ENCODE data around the gene SMIM3.

The SMIM3 gene

DNA sequence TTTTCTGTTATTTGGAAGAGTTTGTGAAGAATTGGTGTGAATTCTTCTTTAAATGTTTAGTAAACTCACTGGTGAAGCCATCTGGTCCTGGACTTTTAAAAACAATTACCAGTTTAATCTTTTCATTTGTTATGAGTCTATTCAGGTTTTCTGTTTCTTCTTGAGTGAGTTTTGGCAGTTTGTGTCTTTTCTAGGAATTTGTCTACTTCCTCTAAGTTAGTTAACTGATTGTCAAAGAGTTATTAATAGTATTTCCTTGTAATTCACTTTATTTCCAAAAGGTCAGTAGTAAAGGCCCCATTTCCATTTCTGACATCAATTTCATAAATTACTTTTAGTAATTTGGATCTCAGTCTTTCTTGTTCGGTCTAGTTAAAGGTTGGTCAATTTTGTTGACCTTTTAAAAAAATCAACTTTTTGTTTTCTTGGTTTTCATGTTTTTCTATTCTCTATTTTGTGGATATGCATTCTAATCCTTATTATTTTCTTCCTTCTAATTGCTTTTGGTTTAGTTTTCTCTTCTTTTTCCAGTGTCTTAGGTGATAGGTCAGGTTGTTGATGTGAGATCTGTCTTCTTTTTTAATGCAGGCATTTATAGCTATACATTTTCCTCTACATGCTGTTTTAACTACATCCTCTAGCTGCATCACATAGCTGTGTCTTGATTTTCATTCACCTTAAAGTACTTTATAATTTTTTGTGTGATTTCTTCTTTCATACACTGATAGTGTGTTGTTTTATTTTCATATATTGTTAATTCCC, 7.3 kb upstream of the SMIM3 start:
- TF ChIP-seq POLR2A (IDR thresholded peaks at IDR 0.05; ENCODE audit: low read depth, low read length): no peak
- no peak for TF ChIP-seq POLR2AphosphoS5 (IDR thresholded peaks at IDR 0.05; ENCODE audit: low read depth, low read length)
- no peak for TF ChIP-seq TAF1 (IDR thresholded peaks at IDR 0.05; ENCODE audit: borderline replicate concordance, low read depth, low read length)
- no peak for DNase-seq (ENCODE audit: insufficient read length)
- no peak for FAIRE-seq

DNA sequence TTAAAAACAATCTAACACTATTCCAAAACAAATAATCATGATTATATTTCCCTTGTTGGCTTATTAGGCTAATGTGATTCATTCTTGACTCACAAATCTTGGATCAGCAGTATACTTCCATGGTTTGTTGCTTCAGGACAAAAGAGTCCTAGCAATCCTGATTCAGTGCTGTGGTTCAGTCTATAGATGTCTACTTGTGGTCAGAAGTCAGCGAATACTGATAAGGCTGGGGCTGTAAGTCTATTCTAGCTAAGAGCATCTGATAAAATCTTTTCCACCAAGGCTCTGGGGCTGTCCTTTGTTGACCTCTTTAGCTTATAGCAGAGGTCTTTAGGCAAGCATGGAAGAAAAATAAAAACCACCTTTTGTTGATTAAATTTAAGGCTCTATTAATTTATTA, 4.4 kb upstream of the SMIM3 start:
- FAIRE-seq (no peak), DNase-seq (ENCODE audit: insufficient read length) (no peak)
- TF ChIP-seq POLR2AphosphoS5 (IDR thresholded peaks at IDR 0.05; ENCODE audit: low read depth, low read length) (no peak), TAF1 (IDR thresholded peaks at IDR 0.05; ENCODE audit: borderline replicate concordance, low read depth, low read length) (no peak), POLR2A (IDR thresholded peaks at IDR 0.05; ENCODE audit: low read depth, low read length) (no peak)

- TF ChIP-seq POLR2A (IDR thresholded peaks at IDR 0.05; ENCODE audit: low read depth, low read length) (no peak), TAF1 (IDR thresholded peaks at IDR 0.05; ENCODE audit: borderline replicate concordance, low read depth, low read length) (no peak), POLR2AphosphoS5 (IDR thresholded peaks at IDR 0.05; ENCODE audit: low read depth, low read length) (no peak)
- FAIRE-seq: no peak
- no peak for DNase-seq (ENCODE audit: insufficient read length)
Observed at GRCh38 chr5:150777685-150778084, 872 bp upstream of the SMIM3 start.

- no peak for TF ChIP-seq POLR2A (IDR thresholded peaks at IDR 0.05; ENCODE audit: low read depth, low read length)
- TF ChIP-seq POLR2AphosphoS5 (IDR thresholded peaks at IDR 0.05; ENCODE audit: low read depth, low read length): no peak
- no peak for FAIRE-seq
- no peak for DNase-seq (ENCODE audit: insufficient read length)
Observed at GRCh38 chr5:150778088-150778516, 455 bp upstream of the SMIM3 start.

DNA sequence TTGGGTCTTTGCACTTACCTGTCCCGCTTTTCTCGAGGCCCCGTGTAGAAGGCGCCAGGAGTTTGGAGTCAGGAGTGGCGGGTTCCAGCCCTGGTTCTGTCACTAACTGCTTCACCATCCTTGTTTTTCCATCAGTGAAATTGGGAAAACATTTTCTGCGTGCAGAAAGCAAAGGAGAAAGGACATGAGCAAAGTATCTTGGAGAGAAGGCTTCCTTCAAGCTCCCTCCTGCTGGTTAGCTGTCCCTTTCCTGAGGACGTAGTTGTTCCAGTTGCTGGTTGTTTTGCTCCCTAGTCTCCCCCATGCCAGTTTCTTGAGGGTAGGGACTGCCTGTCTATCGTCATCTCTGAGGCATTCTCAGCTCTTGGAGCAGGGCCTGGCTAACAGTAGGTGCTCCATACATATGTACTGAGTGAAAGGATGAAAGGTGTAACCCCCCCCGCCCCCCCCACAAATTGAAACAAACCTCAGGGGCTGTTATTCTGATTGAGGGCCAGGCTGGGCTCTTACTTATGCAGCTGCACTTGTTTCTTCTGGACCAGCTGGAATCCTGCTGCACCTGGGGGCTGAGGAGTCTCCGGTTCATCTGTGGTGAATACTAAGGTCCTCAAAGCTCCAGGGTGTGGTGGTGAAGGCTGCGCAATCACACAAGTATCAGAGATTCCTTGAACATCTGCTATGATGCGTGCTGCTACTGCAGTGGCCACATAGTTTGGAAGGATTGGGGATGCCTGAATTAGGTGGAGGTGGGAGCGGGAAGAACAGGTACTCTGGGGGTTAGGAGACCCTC, 1.0 kb downstream of the SMIM3 start:
- no peak for FAIRE-seq
- no peak for TF ChIP-seq POLR2AphosphoS5 (IDR thresholded peaks at IDR 0.05; ENCODE audit: low read depth, low read length)
- no peak for DNase-seq (ENCODE audit: insufficient read length)

DNA sequence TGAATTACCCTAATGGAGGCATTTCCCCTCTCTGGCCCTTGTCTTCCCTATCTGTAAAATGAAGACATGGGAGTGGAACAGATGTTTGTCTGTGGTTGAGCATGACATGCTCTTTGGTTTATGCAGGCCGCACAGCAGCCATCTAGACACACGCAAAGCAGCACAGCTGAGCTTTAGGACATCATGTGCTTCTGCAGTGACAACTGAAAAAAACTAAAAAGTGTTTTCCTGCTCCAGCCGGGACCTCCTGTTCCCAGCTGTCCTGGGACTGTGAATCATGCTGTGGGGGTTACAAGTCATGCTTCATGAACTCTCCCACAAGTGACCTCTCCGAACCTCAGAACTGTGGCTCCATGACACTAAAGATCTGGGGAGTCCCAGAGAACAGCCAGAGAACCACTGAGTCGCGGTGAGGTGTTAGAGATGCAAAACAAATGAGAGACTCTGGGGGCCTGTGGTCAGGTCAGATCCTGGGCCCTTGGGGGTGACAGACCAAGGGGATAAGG, 1.7 kb downstream of the SMIM3 start:
- DNase-seq (ENCODE audit: insufficient read length) (no peak), FAIRE-seq (peak; percentile 66)
- TF ChIP-seq TAF1 (IDR thresholded peaks at IDR 0.05; ENCODE audit: borderline replicate concordance, low read depth, low read length) (no peak), POLR2A (IDR thresholded peaks at IDR 0.05; ENCODE audit: low read depth, low read length) (no peak), POLR2AphosphoS5 (IDR thresholded peaks at IDR 0.05; ENCODE audit: low read depth, low read length) (no peak)

DNA sequence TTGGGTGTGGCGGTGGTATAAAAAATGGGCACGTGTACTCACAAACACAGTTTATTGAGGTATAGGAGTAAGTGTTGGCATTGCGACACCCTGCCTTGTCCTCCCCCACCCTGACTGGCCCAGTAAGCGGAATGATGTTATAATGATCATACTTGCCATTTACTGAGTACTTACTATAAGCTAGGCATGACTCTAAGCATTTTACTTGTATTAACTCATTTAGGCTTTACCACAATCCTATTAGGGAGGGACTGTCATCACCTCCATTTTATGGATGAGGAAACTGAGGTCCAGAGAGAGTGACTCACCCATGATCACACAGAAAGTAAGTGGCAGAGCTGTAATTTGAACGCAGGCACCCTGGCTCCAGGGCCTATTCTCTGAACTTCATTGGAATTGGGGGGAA, 2.3 kb downstream of the SMIM3 start:
- TF ChIP-seq POLR2A (IDR thresholded peaks at IDR 0.05; ENCODE audit: low read depth, low read length) (no peak), TAF1 (IDR thresholded peaks at IDR 0.05; ENCODE audit: borderline replicate concordance, low read depth, low read length) (no peak), POLR2AphosphoS5 (IDR thresholded peaks at IDR 0.05; ENCODE audit: low read depth, low read length) (no peak)
- DNase-seq (ENCODE audit: insufficient read length) (no peak), FAIRE-seq (no peak)

- no peak for TF ChIP-seq POLR2AphosphoS5 (IDR thresholded peaks at IDR 0.05; ENCODE audit: low read depth, low read length)
- TF ChIP-seq TAF1 (IDR thresholded peaks at IDR 0.05; ENCODE audit: borderline replicate concordance, low read depth, low read length): no peak
- TF ChIP-seq POLR2A (IDR thresholded peaks at IDR 0.05; ENCODE audit: low read depth, low read length): no peak
- DNase-seq (ENCODE audit: insufficient read length) (no peak), FAIRE-seq (no peak)
Observed at GRCh38 chr5:150781706-150782614, 3.4 kb downstream of the SMIM3 start.

DNA sequence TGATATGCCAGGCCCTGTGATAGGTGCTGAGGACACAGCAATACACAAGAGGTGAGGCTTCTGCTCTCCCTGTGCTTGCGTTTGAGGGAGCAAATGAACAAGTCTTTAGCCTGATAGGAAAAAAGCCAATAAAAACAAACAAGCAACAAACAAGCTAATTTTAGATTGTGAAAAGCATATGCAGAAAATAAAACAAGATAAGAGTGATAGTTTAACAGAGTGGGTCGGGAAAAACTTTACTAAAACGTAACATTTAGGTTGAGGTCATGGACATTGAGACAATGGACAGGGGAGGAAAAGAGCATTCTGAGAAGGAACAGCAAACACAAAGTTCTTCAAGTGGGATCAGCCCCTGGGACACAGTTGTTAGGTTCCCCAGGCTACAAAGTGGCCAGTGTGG, 4.3 kb downstream of the SMIM3 start:
- TF ChIP-seq POLR2AphosphoS5 (IDR thresholded peaks at IDR 0.05; ENCODE audit: low read depth, low read length) (no peak), TAF1 (IDR thresholded peaks at IDR 0.05; ENCODE audit: borderline replicate concordance, low read depth, low read length) (no peak), POLR2A (IDR thresholded peaks at IDR 0.05; ENCODE audit: low read depth, low read length) (no peak)
- no peak for DNase-seq (ENCODE audit: insufficient read length)
- no peak for FAIRE-seq

- TF ChIP-seq POLR2A (IDR thresholded peaks at IDR 0.05; ENCODE audit: low read depth, low read length) (no peak), POLR2AphosphoS5 (IDR thresholded peaks at IDR 0.05; ENCODE audit: low read depth, low read length) (0 out of 2 replicates have a peak, but pooled peaks have one; percentile 25)
- FAIRE-seq (peak; percentile 46), DNase-seq (ENCODE audit: insufficient read length) (no peak)
Observed at GRCh38 chr5:150783422-150783928, 4.9 kb downstream of the SMIM3 start.

GRCh38 chr5:150785950-150786349, 7.4 kb downstream of the SMIM3 start:
- TF ChIP-seq POLR2A (IDR thresholded peaks at IDR 0.05; ENCODE audit: low read depth, low read length): no peak
- no peak for TF ChIP-seq POLR2AphosphoS5 (IDR thresholded peaks at IDR 0.05; ENCODE audit: low read depth, low read length)
- TF ChIP-seq TAF1 (IDR thresholded peaks at IDR 0.05; ENCODE audit: borderline replicate concordance, low read depth, low read length): no peak
- DNase-seq (ENCODE audit: insufficient read length) (no peak), FAIRE-seq (no peak)

Measured in GM12892 (cell line).